HFFc6 (cell line): Measurements from ENCODE around the gene CDC42BPG. TPM values are rescaled to one million over a fixed set of nuclear protein-coding genes. Genes with fewer than 3 reads are reported as not detected.

Experiments used
- DNase-seq: peaks from one replicate; pipeline ENCODE4 v3.0.0-alpha.2; 2018
- H3K27ac Mint-ChIP-seq: 2 replicates; pipeline ENCODE4 v1.8.0; 2020; ENCODE audit warnings: mild to moderate bottlenecking, mixed read lengths
- H3K27me3 Mint-ChIP-seq: 2 replicates; pipeline ENCODE4 v1.8.0; 2021; ENCODE audit warnings: mild to moderate bottlenecking, moderate library complexity, mixed read lengths; ENCODE audit not compliant: insufficient read depth
- H3K36me3 Mint-ChIP-seq: 2 replicates; pipeline ENCODE4 v1.8.0; 2021; ENCODE audit warnings: low read depth, mixed read lengths
- H3K4me1 Mint-ChIP-seq: 2 replicates; pipeline ENCODE4 v1.8.0; 2020; ENCODE audit warnings: low read depth, mixed read lengths
- H3K4me3 Mint-ChIP-seq: 2 replicates; pipeline ENCODE4 v1.8.0; 2020; ENCODE audit warnings: mild to moderate bottlenecking, moderate library complexity, mixed read lengths
- H3K9me3 Mint-ChIP-seq: 2 replicates; pipeline ENCODE4 v1.8.0; 2020; ENCODE audit warnings: mild to moderate bottlenecking, mixed read lengths
- CTCF ChIP-seq: fragments of 200-600 bp; sonication (generic); IDR thresholded peaks from 2 replicates; pipeline ENCODE4 v1.5.0; 2021; ENCODE audit warnings: antibody characterized with exemption, mild to moderate bottlenecking
- total RNA-seq, 6 experiments: library from RNA; stranded (reverse); fragmentation: NEBNext Ultra II Directional; extraction: Animal tissue kit (Norgen Biotek cat#: 25700); gene quantifications; 2 replicates in 1 of 6; 3 replicates in 5 of 6; pipeline ENCODE4 v1.2.3, GENCODE V29; 2021

CDC42BPG gene
- total RNA-seq, 6 experiments from 2014 or later: 0.02 to 0.21 (median 0.05) TPM; not detected in 1

- DNase-seq: no peak
- H3K4me1 Mint-ChIP-seq: peaks cover 73% of the 10 kb centered on the region
- no peaks in the 10 kb centered on the region for H3K9me3 Mint-ChIP-seq
- H3K27me3 Mint-ChIP-seq: peaks cover 14% of the 10 kb centered on the region
- TF ChIP-seq CTCF: no peak
- H3K4me3 Mint-ChIP-seq: peak overlapping the region; percentile 99
- no peak overlapping the region; the same call in 1 of the 2 replicates for H3K27ac Mint-ChIP-seq
- peaks cover 53% of the 10 kb centered on the region for H3K36me3 Mint-ChIP-seq
Observed at GRCh38 chr11:64874308-64875240, 30.1 kb upstream of the CDC42BPG start.

- no peak for DNase-seq
- Mint-ChIP-seq H3K4me3 (no peak overlapping the region), H3K4me1 (peaks cover 81% of the 10 kb centered on the region), H3K27ac (no peak overlapping the region), H3K27me3 (peaks cover 10% of the 10 kb centered on the region), H3K9me3 (no peaks in the 10 kb centered on the region), H3K36me3 (peaks cover 62% of the 10 kb centered on the region)
- TF ChIP-seq CTCF: no peak
Observed at GRCh38 chr11:64872790-64873488, 28.5 kb upstream of the CDC42BPG start.

GRCh38 chr11:64871492-64871891, 27.0 kb upstream of the CDC42BPG start:
- Mint-ChIP-seq H3K4me3 (peak overlapping the region; percentile 70), H3K27ac (peak overlapping the region; percentile 91), H3K36me3 (peaks cover 54% of the 10 kb centered on the region), H3K27me3 (no peaks in the 10 kb centered on the region; the same call in 1 of the 2 replicates), H3K9me3 (no peaks in the 10 kb centered on the region), H3K4me1 (peaks cover 81% of the 10 kb centered on the region)
- DNase-seq: no peak
- TF ChIP-seq CTCF: no peak

GRCh38 chr11:64870893-64871466, 26.5 kb upstream of the CDC42BPG start:
- no peak for TF ChIP-seq CTCF
- H3K36me3 Mint-ChIP-seq: peaks cover 54% of the 10 kb centered on the region
- no peak for DNase-seq
- peaks cover 2% of the 10 kb centered on the region; the same call in 1 of the 2 replicates for H3K9me3 Mint-ChIP-seq
- no peaks in the 10 kb centered on the region; the same call in 1 of the 2 replicates for H3K27me3 Mint-ChIP-seq
- peaks cover 81% of the 10 kb centered on the region for H3K4me1 Mint-ChIP-seq
- peak overlapping the region; percentile 79 for H3K4me3 Mint-ChIP-seq
- H3K27ac Mint-ChIP-seq: peak overlapping the region; percentile 91

GRCh38 chr11:64870176-64870892, 25.9 kb upstream of the CDC42BPG start:
- H3K4me3 Mint-ChIP-seq: peak overlapping the region; percentile 79
- no peaks in the 10 kb centered on the region; the same call in 1 of the 2 replicates for H3K27me3 Mint-ChIP-seq
- peak; percentile 48 for DNase-seq
- peaks cover 51% of the 10 kb centered on the region for H3K36me3 Mint-ChIP-seq
- peak overlapping the region; percentile 91 for H3K27ac Mint-ChIP-seq
- peaks cover 5% of the 10 kb centered on the region; the same call in 1 of the 2 replicates for H3K9me3 Mint-ChIP-seq
- H3K4me1 Mint-ChIP-seq: peaks cover 81% of the 10 kb centered on the region
- 0 out of 2 replicates have a peak, but pooled peaks have one; percentile 20 for TF ChIP-seq CTCF
